ENCODE measurements around the gene ADAMTSL3. TPM values are rescaled to one million over a fixed set of nuclear protein-coding genes. Genes with fewer than 3 reads are reported as not detected.

ADAMTSL3 gene
- polyA plus RNA-seq, 1 of the 3 experiments (the other 2 are of a cell fraction), result 0.02 TPM

DNA sequence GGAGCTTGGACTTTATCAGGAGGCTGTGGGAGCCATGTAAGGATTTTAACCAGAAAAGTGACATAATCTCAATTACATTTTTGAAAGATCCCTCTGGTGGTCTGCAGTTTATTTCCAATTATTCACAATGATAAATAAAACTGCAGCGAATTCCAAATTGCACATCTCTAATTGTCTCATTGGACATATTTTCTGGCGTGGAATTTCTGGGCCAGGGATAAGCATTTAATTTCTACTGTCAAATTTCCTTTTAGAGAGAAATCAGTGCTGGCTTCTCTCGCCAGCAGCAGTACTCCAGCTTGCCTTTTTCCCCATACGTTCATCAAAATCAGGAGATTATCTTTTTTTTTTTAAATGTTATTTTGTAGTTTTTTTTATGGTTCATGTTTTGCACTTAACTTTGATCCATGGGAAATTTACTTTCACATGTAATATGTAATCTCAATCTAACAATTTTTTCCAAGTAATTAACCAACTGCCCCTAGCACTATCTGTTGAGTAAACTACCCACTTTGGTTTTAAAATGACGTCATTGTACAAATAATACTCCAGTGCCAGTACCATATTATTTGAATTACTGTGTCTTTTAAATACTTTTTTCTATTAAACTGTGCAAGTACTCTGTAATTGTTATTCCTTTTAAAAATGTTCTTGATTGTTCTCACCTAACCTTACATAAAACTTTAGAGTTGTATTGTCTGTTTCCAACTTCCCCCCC lies 251.8 kb downstream of the ADAMTSL3 start:
- WGBS (ENCODE audit: low lambda C conversion rate), result 3% methylated on average over 5 of the region's 5 CpGs
- no peak overlapping the region for H3K4me2 ChIP-seq
- no peaks in the 10 kb centered on the region for H3F3A ChIP-seq (replicated peaks; ENCODE audit: insufficient read depth)
- DNase-seq, result no peak
- POLR2A ChIA-PET, result no interaction called here
- no peak overlapping the region for H3K4me3 ChIP-seq (ENCODE audit: low read depth in 2 of 2, low read length in 1 of 2)
- no peaks in the 10 kb centered on the region for H3K36me3 ChIP-seq (replicated peaks in 1 of 2; ENCODE audit: control insufficient read depth in 1 of 2, insufficient read depth in 2 of 2, low read length in 1 of 2)
- TF ChIP-seq, protein P1, sequence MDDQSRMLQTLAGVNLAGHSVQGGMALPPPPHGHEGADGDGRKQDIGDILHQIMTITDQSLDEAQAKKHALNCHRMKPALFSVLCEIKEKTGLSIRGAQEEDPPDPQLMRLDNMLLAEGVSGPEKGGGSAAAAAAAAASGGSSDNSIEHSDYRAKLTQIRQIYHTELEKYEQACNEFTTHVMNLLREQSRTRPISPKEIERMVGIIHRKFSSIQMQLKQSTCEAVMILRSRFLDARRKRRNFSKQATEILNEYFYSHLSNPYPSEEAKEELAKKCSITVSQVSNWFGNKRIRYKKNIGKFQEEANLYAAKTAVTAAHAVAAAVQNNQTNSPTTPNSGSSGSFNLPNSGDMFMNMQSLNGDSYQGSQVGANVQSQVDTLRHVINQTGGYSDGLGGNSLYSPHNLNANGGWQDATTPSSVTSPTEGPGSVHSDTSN (IDR thresholded peaks at IDR 0.05), result no peak
- TF ChIP-seq TAF1 (IDR thresholded peaks at IDR 0.05; ENCODE audit: borderline replicate concordance, low read depth, low read length) (no peak), YY1 (IDR thresholded peaks at IDR 0.05; ENCODE audit: low read depth) (no peak), ELF1 (IDR thresholded peaks at IDR 0.05) (no peak), RFX5 (IDR thresholded peaks at IDR 0.05; ENCODE audit: low read length) (no peak), RCOR1 (IDR thresholded peaks at IDR 0.05; ENCODE audit: low read length) (no peak), TEAD4 (IDR thresholded peaks at IDR 0.05; ENCODE audit: borderline replicate concordance, insufficient read depth) (no peak), MEF2A (IDR thresholded peaks at IDR 0.05; ENCODE audit: borderline replicate concordance, low read depth) (no peak), EZH2phosphoT487 (IDR thresholded peaks at IDR 0.05; ENCODE audit: borderline replicate concordance, low read depth) (no peak), POLR2AphosphoS5 (IDR thresholded peaks at IDR 0.05; ENCODE audit: low read depth, low read length) (no peak), MAX (IDR thresholded peaks at IDR 0.05; ENCODE audit: low read depth) (no peak), RAD21 (IDR thresholded peaks at IDR 0.05; ENCODE audit: low read length) (no peak), EP300 (IDR thresholded peaks at IDR 0.05; ENCODE audit: borderline replicate concordance in 1 of 2, low read depth in 1 of 2, low read length in 1 of 2) (no peak), MXI1 (IDR thresholded peaks at IDR 0.05; ENCODE audit: low read depth, low read length) (no peak), RXRA (IDR thresholded peaks at IDR 0.05; ENCODE audit: borderline replicate concordance, low read depth) (no peak), SMC3 (IDR thresholded peaks at IDR 0.05; ENCODE audit: low read depth, low read length) (no peak), JUND (IDR thresholded peaks at IDR 0.05) (no peak)
- TF ChIP-seq, protein P2, sequence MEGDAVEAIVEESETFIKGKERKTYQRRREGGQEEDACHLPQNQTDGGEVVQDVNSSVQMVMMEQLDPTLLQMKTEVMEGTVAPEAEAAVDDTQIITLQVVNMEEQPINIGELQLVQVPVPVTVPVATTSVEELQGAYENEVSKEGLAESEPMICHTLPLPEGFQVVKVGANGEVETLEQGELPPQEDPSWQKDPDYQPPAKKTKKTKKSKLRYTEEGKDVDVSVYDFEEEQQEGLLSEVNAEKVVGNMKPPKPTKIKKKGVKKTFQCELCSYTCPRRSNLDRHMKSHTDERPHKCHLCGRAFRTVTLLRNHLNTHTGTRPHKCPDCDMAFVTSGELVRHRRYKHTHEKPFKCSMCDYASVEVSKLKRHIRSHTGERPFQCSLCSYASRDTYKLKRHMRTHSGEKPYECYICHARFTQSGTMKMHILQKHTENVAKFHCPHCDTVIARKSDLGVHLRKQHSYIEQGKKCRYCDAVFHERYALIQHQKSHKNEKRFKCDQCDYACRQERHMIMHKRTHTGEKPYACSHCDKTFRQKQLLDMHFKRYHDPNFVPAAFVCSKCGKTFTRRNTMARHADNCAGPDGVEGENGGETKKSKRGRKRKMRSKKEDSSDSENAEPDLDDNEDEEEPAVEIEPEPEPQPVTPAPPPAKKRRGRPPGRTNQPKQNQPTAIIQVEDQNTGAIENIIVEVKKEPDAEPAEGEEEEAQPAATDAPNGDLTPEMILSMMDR (IDR thresholded peaks at IDR 0.05), result no peak
- TF ChIP-seq, protein P3, sequence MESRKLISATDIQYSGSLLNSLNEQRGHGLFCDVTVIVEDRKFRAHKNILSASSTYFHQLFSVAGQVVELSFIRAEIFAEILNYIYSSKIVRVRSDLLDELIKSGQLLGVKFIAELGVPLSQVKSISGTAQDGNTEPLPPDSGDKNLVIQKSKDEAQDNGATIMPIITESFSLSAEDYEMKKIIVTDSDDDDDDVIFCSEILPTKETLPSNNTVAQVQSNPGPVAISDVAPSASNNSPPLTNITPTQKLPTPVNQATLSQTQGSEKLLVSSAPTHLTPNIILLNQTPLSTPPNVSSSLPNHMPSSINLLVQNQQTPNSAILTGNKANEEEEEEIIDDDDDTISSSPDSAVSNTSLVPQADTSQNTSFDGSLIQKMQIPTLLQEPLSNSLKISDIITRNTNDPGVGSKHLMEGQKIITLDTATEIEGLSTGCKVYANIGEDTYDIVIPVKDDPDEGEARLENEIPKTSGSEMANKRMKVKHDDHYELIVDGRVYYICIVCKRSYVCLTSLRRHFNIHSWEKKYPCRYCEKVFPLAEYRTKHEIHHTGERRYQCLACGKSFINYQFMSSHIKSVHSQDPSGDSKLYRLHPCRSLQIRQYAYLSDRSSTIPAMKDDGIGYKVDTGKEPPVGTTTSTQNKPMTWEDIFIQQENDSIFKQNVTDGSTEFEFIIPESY (IDR thresholded peaks at IDR 0.05; ENCODE audit: borderline replicate concordance, low read depth), result no peak
- no peaks in the 10 kb centered on the region for H3K27me3 ChIP-seq (ENCODE audit: insufficient read depth)
- no peak overlapping the region for H3K9ac ChIP-seq
- H4K20me1 ChIP-seq (ENCODE audit: insufficient read depth), result no peaks in the 10 kb centered on the region
- CTCF ChIA-PET, result no interaction called here
- no peaks in the 10 kb centered on the region for H3K9me2 ChIP-seq
- H3K4me1 ChIP-seq (ENCODE audit: control insufficient read depth in 1 of 2, insufficient read depth in 2 of 2, low read depth in 1 of 2, low read length in 1 of 2), result no peaks in the 10 kb centered on the region
- H3K27ac ChIP-seq (ENCODE audit: low read depth in 2 of 2, low read length in 1 of 2), result no peak overlapping the region
- H2AFZ ChIP-seq (ENCODE audit: low read depth), result no peak overlapping the region
- no peaks in the 10 kb centered on the region for H3K79me2 ChIP-seq (ENCODE audit: insufficient read depth)
- H3K9me3 ChIP-seq, result no peaks in the 10 kb centered on the region

Measured in SK-N-SH (cell line).